GM23338 (cell line): ENCODE results near the gene GLYATL2. TPM values are rescaled to one million over a fixed set of nuclear protein-coding genes. Genes with fewer than 3 reads are reported as not detected.

Experiments used
- ATAC-seq: fragments of 200-7000 bp; cut with Tn5 transposase; 3 replicates; pipeline ENCODE4 v1.9.1; 2020
- DNase-seq: peaks from one replicate; pipeline ENCODE4 v3.0.0-alpha.2; 2015; ENCODE audit warnings: low spot score
- H2AFZ ChIP-seq: fragments of 200-600 bp; sonication (generic); 2 replicates; pipeline ENCODE4 v1.8.0; 2016; ENCODE audit warnings: antibody characterized with exemption, mild to moderate bottlenecking, moderate library complexity
- H3F3A ChIP-seq: fragments of 200-600 bp; sonication (generic); replicated peaks from 2 replicates; pipeline ENCODE4 v1.8.0; 2017; ENCODE audit warnings: antibody characterized with exemption, mixed run types, low read depth
- H3K27ac ChIP-seq: fragments of 200-600 bp; sonication (generic); 2 replicates; pipeline ENCODE4 v1.6.1; 2016; ENCODE audit warnings: low read depth
- H3K27me3 ChIP-seq: fragments of 200-600 bp; sonication (generic); 2 replicates; pipeline ENCODE4 v1.8.0; 2016; ENCODE audit warnings: mild to moderate bottlenecking, mixed run types, moderate library complexity; ENCODE audit not compliant: insufficient read depth
- H3K36me3 ChIP-seq: fragments of 200-600 bp; sonication (generic); 2 replicates; pipeline ENCODE4 v1.8.0; 2016; ENCODE audit warnings: mild to moderate bottlenecking; ENCODE audit not compliant: insufficient read depth
- H3K4me1 ChIP-seq: fragments of 200-600 bp; sonication (generic); 2 replicates; pipeline ENCODE4 v1.8.0; 2016; ENCODE audit warnings: mild to moderate bottlenecking, moderate library complexity; ENCODE audit not compliant: insufficient read depth
- H3K4me2 ChIP-seq: fragments of 200-600 bp; sonication (generic); 2 replicates; pipeline ENCODE4 v1.7.1; 2017; ENCODE audit warnings: mixed run types
- H3K4me3 ChIP-seq: fragments of 200-600 bp; sonication (generic); 2 replicates; pipeline ENCODE4 v1.6.1; 2016; ENCODE audit warnings: mixed run types
- H3K79me2 ChIP-seq: fragments of 200-600 bp; sonication (generic); replicated peaks from 2 replicates; pipeline ENCODE4 v1.8.0; 2017; ENCODE audit warnings: mild to moderate bottlenecking; ENCODE audit not compliant: insufficient read depth
- H3K9me2 ChIP-seq: fragments of 200-600 bp; sonication (generic); 2 replicates; pipeline ENCODE4 v1.8.0; 2017; ENCODE audit not compliant: insufficient read depth
- H4K20me1 ChIP-seq: fragments of 200-600 bp; sonication (generic); replicated peaks from 2 replicates; pipeline ENCODE4 v1.8.0; 2017; ENCODE audit warnings: mild to moderate bottlenecking; ENCODE audit not compliant: insufficient read depth
- H3K27ac Mint-ChIP-seq: 2 replicates; pipeline ENCODE4 v1.8.0; 2020; ENCODE audit warnings: inconsistent platforms, mild to moderate bottlenecking, moderate library complexity, mixed read lengths
- H3K27me3 Mint-ChIP-seq: 3 replicates; pipeline ENCODE4 v1.8.0; 2022; ENCODE audit warnings: low read depth, mild to moderate bottlenecking, moderate library complexity, mixed read lengths, inconsistent platforms; ENCODE audit not compliant: insufficient read depth, poor library complexity
- H3K36me3 Mint-ChIP-seq: 3 replicates; pipeline ENCODE4 v1.8.0; 2021; ENCODE audit warnings: low read depth, mild to moderate bottlenecking, inconsistent platforms, moderate library complexity, mixed read lengths
- H3K4me1 Mint-ChIP-seq: 3 replicates; pipeline ENCODE4 v1.8.0; 2020; ENCODE audit warnings: mild to moderate bottlenecking, inconsistent platforms, mixed read lengths
- H3K4me3 Mint-ChIP-seq: 3 replicates; pipeline ENCODE4 v1.8.0; 2021; ENCODE audit warnings: moderate library complexity, mild to moderate bottlenecking, inconsistent platforms, mixed read lengths
- H3K9me3 Mint-ChIP-seq: 3 replicates; pipeline ENCODE4 v1.8.0; 2020; ENCODE audit warnings: moderate library complexity, mild to moderate bottlenecking, inconsistent platforms, mixed read lengths
- CREB1 ChIP-seq: fragments of 250-450 bp; sonication (Bioruptor Pico); IDR thresholded peaks from 2 replicates; pipeline ENCODE4 v1.5.0; 2020; ENCODE audit warnings: low read depth, mild to moderate bottlenecking, moderate library complexity
- CTCF ChIP-seq, 2 experiments: fragments of 200-600 bp in 1 of 2; sonication (generic) in 1 of 2; conservative IDR thresholded peaks; 2 replicates each; pipeline versions ENCODE4 v1.5.1 to v1.6.1; 2016 to 2017; ENCODE audit warnings: antibody characterized with exemption in 2 of 2, low read depth in 2 of 2, mild to moderate bottlenecking in 2 of 2, moderate library complexity in 1 of 2
- ETS1 ChIP-seq: IDR thresholded peaks from 2 replicates; pipeline ENCODE4 v1.6.1; 2016; ENCODE audit warnings: antibody characterized with exemption
- EZH2 ChIP-seq: fragments of 200-600 bp; sonication (generic); IDR thresholded peaks from one replicate; pipeline ENCODE4 v1.8.0; 2017; ENCODE audit warnings: antibody characterized with exemption, mild to moderate bottlenecking, low read depth; ENCODE audit not compliant: unreplicated experiment
- EZH2phosphoT487 ChIP-seq: fragments of 200-600 bp; sonication (generic); IDR thresholded peaks from one replicate; pipeline ENCODE4 v1.8.1; 2018; ENCODE audit warnings: antibody characterized with exemption; ENCODE audit not compliant: unreplicated experiment
- JUNB ChIP-seq: IDR thresholded peaks from one replicate; pipeline ENCODE4 v1.6.1; 2016; ENCODE audit warnings: antibody characterized with exemption; ENCODE audit not compliant: unreplicated experiment
- NANOG ChIP-seq: IDR thresholded peaks from 2 replicates; pipeline ENCODE4 v1.6.1; 2016; ENCODE audit warnings: antibody characterized with exemption, borderline replicate concordance
- POLR2AphosphoS5 ChIP-seq: IDR thresholded peaks from 2 replicates; pipeline ENCODE4 v1.6.1; 2016; ENCODE audit warnings: antibody characterized with exemption, low read depth
- ZNF114 ChIP-seq: fragments of 250-450 bp; sonication (Bioruptor Pico); IDR thresholded peaks from 2 replicates; pipeline ENCODE4 v1.5.0; 2020; ENCODE audit warnings: mild to moderate bottlenecking, moderate library complexity
- ZNF331 ChIP-seq: fragments of 250-450 bp; sonication (Bioruptor Pico); IDR thresholded peaks from 2 replicates; pipeline ENCODE4 v1.5.0; 2020; ENCODE audit warnings: low read depth, mild to moderate bottlenecking, moderate library complexity
- ZNF462 ChIP-seq: fragments of 250-450 bp; sonication (Bioruptor Pico); IDR thresholded peaks from 2 replicates; pipeline ENCODE4 v1.5.0; 2020; ENCODE audit warnings: mild to moderate bottlenecking, moderate library complexity
- polyA plus RNA-seq: library from polyadenylated mRNA; unstranded; fragments of >200 nt; fragmentation: Nextera tagmentation; extraction: Ambion mirVana; gene quantifications from 2 replicates; pipeline ENCODE4 v1.2.1, GENCODE V29; 2016
- total RNA-seq: library from RNA; depleted of rRNA; stranded (reverse); fragments of >200 nt; shearing (Covaris generic); gene quantifications from 2 replicates; pipeline ENCODE4 v1.2.3, GENCODE V29; 2014

The GLYATL2 gene
- total and polyA plus RNA-seq, 2 experiments from 2014 or later: 0.63 to 0.76 TPM

- TF ChIP-seq ZNF462 (CRISPR knock-in tag): no peak
- no peak for TF ChIP-seq JUNB
- no peak for TF ChIP-seq EZH2
- no peak for TF ChIP-seq CREB1
- TF ChIP-seq ZNF114 (CRISPR knock-in tag): no peak
- no peak for TF ChIP-seq ZNF331 (CRISPR knock-in tag)
- TF ChIP-seq EZH2phosphoT487: no peak
- TF ChIP-seq POLR2AphosphoS5: no peak
- TF ChIP-seq ETS1: no peak
Measured at GRCh38 chr11:58880625-58881024, 36.1 kb upstream of the GLYATL2 start (continued).

GRCh38 chr11:58880166-58880565 is 35.7 kb upstream of the GLYATL2 start:
- H3K4me1 ChIP-seq: no peaks in the 10 kb centered on the region
- H2AFZ ChIP-seq: no peak overlapping the region
- peaks cover 74% of the 10 kb centered on the region for H3K36me3 Mint-ChIP-seq
- DNase-seq (no peak), ATAC-seq (no peak)
- H3K4me3 ChIP-seq: no peak overlapping the region
- H3K9me2 ChIP-seq: no peaks in the 10 kb centered on the region
- H3K27me3 Mint-ChIP-seq: peaks cover 5% of the 10 kb centered on the region
- H4K20me1 ChIP-seq: no peaks in the 10 kb centered on the region
- no peaks in the 10 kb centered on the region for H3F3A ChIP-seq
- no peaks in the 10 kb centered on the region for H3K4me1 Mint-ChIP-seq
- H3K36me3 ChIP-seq: no peaks in the 10 kb centered on the region; the same call in 1 of the 2 replicates
- peaks cover 89% of the 10 kb centered on the region for H3K9me3 Mint-ChIP-seq
- no peak overlapping the region for H3K27ac Mint-ChIP-seq
- H3K79me2 ChIP-seq: no peaks in the 10 kb centered on the region
- H3K4me3 Mint-ChIP-seq: no peak overlapping the region
- no peaks in the 10 kb centered on the region for H3K27me3 ChIP-seq
- no peak overlapping the region for H3K4me2 ChIP-seq
- no peak overlapping the region for H3K27ac ChIP-seq
- TF ChIP-seq ZNF114 (CRISPR knock-in tag) (no peak), EZH2 (no peak), ZNF331 (CRISPR knock-in tag) (no peak), CREB1 (no peak), CTCF (conservative IDR thresholded peaks at IDR 0.05; ENCODE audit: low read depth in 2 of 2) (no peak), NANOG (no peak), EZH2phosphoT487 (no peak), ETS1 (no peak)
